Stimulated activated naive B cell treated with anti-CD40 and anti-IgM and Interleukin-4, amounts not matched to agents 10 μg/mL and 1 μg/mL and 100 μg/mL, for 72 hours (primary cell): ENCODE data around the gene RNF17.

Source experiments
- ATAC-seq, 2 donors: fragments of 150-1000 bp; cut with Tn5 transposase; replicated peaks; 2 replicates each; pipeline ENCODE4 v1.10.0; 2021; ENCODE audit warnings: moderate library complexity in 1 of 2
- DNase-seq: peaks from one replicate; pipeline ENCODE4 v3.0.0; 2021
- H3K27ac Mint-ChIP-seq: one replicate; pipeline ENCODE4 v1.8.0; 2022; ENCODE audit warnings: mild to moderate bottlenecking, mixed read lengths
- H3K27me3 Mint-ChIP-seq, 2 donors: one replicate each; pipeline ENCODE4 v1.8.0; 2022; ENCODE audit warnings: mixed read lengths in 2 of 2
- H3K36me3 Mint-ChIP-seq, 2 donors: one replicate each; pipeline ENCODE4 v1.8.0; 2022; ENCODE audit warnings: mixed read lengths in 2 of 2, mild to moderate bottlenecking in 1 of 2
- H3K4me1 Mint-ChIP-seq, 2 donors: one replicate each; pipeline ENCODE4 v1.8.0; 2022; ENCODE audit warnings: mixed read lengths in 2 of 2, mild to moderate bottlenecking in 1 of 2
- H3K4me3 Mint-ChIP-seq, 2 donors: one replicate each; pipeline ENCODE4 v1.8.0; 2022; ENCODE audit warnings: mild to moderate bottlenecking in 2 of 2, mixed read lengths in 2 of 2, moderate library complexity in 1 of 2
- H3K9me3 Mint-ChIP-seq, 2 donors: one replicate each; pipeline ENCODE4 v1.8.0; 2022; ENCODE audit warnings: mixed read lengths in 2 of 2, mild to moderate bottlenecking in 1 of 2

RNF17 gene

GRCh38 chr13:24861617-24862362 is 97.8 kb downstream of the RNF17 start:
- Mint-ChIP-seq H3K9me3 (no peaks in the 10 kb centered on the region), H3K27me3 (peaks cover 0 to 5% of the 10 kb centered on the region in 2 donors), H3K4me1 (no peaks in the 10 kb centered on the region), H3K4me3 (no peak overlapping the region), H3K27ac (no peak overlapping the region), H3K36me3 (no peaks in the 10 kb centered on the region)
- DNase-seq (no peak), ATAC-seq (no peak)

GRCh38 chr13:24863748-24864540 is 100.0 kb downstream of the RNF17 start:
- Mint-ChIP-seq H3K4me1 (no peaks in the 10 kb centered on the region), H3K4me3 (no peak overlapping the region), H3K27ac (no peak overlapping the region), H3K36me3 (no peaks in the 10 kb centered on the region), H3K27me3 (peaks cover 0 to 9% of the 10 kb centered on the region in 2 donors), H3K9me3 (no peaks in the 10 kb centered on the region)
- ATAC-seq (no peak), DNase-seq (no peak)

DNA sequence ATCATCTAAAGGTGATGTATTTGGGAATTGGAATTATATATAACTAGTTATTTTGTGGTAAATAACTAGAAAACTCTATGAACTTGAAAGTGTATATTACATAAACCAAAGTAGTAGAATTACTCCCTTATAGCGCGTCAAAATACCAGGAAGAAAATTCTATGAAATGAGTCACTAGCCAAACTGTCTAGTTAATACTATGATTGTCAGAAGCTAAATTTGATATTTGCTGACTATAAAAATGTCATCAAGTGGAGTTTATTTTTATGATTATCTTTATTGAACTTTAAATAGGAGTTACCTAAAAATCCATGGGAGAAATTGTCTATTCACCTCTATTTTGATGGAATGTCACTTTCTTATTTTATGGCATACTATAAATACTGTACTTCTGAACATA is 100.6 kb downstream of the RNF17 start:
- Mint-ChIP-seq H3K27ac (no peak overlapping the region), H3K36me3 (no peaks in the 10 kb centered on the region), H3K4me1 (no peaks in the 10 kb centered on the region), H3K4me3 (no peak overlapping the region), H3K27me3 (peaks cover 0 to 10% of the 10 kb centered on the region in 2 donors), H3K9me3 (no peaks in the 10 kb centered on the region)
- ATAC-seq (no peak), DNase-seq (no peak)

DNA sequence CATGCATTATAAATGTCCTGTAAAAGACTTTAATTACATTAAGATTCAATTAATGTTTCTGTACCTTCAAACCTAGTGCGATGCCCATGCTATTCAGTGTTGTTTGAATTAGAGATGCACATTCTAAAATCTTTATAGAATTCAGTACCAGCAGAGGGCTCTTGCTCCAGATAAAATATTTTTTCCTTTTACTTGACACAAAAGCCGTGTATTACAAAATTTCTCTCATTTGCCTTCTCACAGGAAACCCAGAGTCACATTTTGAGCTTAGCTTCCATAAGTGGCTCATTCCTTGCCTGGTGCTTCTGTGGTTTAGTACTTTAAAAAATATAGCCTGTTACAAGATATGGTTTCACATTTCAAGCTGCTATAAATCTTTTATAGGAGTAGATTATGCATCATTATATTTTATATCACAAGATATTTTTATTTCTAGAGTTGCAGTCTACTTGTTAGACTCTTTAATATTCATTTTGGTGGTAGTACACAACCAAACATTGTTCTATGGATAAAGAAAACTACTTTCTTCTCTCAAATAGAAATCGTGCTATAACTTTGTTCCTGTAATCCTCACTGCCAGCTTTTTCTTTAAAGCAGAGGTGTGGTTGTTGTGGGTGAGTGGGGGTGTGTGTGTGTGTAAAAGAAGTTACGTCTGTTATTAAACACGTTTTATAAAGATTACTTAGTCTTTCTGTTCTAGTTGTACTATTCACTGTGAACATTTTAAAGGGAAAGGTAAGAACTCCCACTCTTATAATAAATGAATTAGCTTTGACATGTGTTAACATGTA is 101.4 kb downstream of the RNF17 start:
- no peak overlapping the region for H3K27ac Mint-ChIP-seq
- ATAC-seq: no peak
- no peak for DNase-seq

DNA sequence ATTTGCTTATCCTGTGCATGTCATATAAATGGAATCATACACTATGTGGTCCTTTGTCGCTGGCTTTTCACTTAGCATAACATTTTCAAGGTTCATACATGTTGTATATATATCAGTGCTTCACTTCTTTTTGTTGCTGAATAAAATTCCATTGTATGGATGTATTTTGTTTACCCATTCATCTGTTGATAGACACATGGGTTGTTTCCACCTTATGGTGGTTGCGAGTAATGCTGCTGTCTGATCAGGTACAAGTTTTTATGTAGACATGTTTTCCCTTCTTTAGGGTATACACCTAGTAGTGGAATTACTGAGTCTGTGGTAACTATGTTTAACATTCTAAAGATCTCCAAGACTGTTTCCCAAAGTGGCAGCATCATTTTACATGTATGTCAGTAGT is 102.5 kb downstream of the RNF17 start:
- DNase-seq (no peak), ATAC-seq (no peak)
- Mint-ChIP-seq H3K4me1 (no peaks in the 10 kb centered on the region), H3K27me3 (peaks cover 6 to 10% of the 10 kb centered on the region in 2 donors), H3K9me3 (no peaks in the 10 kb centered on the region), H3K27ac (no peak overlapping the region), H3K4me3 (no peak overlapping the region), H3K36me3 (no peaks in the 10 kb centered on the region)

More for the DNA sequence above, 101.4 kb downstream of the RNF17 start:
- peaks cover 4 to 10% of the 10 kb centered on the region in 2 donors for H3K27me3 Mint-ChIP-seq
- H3K4me1 Mint-ChIP-seq: no peaks in the 10 kb centered on the region
- no peaks in the 10 kb centered on the region for H3K9me3 Mint-ChIP-seq
- H3K36me3 Mint-ChIP-seq: no peaks in the 10 kb centered on the region
- no peak overlapping the region for H3K4me3 Mint-ChIP-seq

GRCh38 chr13:24868874-24869273 is 104.9 kb downstream of the RNF17 start:
- ATAC-seq (no peak), DNase-seq (no peak)
- Mint-ChIP-seq H3K36me3 (no peaks in the 10 kb centered on the region), H3K4me1 (no peaks in the 10 kb centered on the region), H3K27me3 (peaks cover 11 to 19% of the 10 kb centered on the region in 2 donors), H3K27ac (no peak overlapping the region), H3K4me3 (no peak overlapping the region), H3K9me3 (no peaks in the 10 kb centered on the region)

DNA sequence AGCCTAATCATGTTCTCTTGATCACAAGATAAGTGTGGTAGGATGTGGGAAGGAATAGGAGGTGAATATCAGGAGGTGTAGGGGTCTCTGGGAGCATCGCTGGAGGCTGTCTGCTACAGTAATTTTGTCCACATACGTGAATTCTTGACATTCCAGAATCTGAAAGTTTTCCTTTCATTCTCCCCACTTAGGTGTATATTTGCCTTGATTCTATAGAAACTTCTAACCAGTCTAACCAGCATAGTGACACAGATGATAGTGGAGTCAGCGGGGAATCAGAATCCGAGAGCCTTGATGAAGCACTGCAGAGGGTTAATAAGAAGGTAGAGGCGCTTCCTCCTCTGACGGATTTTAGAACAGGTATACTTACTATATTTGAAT is 106.4 kb downstream of the RNF17 start:
- ATAC-seq (no peak), DNase-seq (no peak)
- H3K4me1 Mint-ChIP-seq: no peaks in the 10 kb centered on the region
- no peaks in the 10 kb centered on the region for H3K36me3 Mint-ChIP-seq
- H3K27me3 Mint-ChIP-seq: peaks cover 14 to 22% of the 10 kb centered on the region in 2 donors
- no peak overlapping the region for H3K4me3 Mint-ChIP-seq
- H3K27ac Mint-ChIP-seq: no peak overlapping the region
- H3K9me3 Mint-ChIP-seq: no peaks in the 10 kb centered on the region

DNA sequence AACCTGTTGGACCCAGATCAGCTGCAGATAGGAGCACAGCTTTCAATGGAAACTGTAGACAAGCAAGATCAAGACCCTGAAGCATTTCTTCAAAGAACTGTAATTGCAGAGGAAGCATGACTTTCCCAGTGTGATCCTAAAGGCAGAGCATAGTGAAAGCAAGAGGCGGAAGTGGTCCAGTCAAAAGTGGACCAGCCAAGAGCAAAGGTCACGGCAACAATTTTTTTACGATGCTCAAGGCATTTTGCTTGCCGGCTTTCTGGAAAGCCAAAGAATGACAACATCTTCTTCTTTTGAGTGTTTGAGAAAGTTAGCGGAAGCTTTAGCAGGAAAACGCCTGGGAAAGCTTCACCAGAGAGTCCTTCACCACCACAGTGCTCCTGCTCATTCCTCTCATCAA is 111.6 kb downstream of the RNF17 start:
- Mint-ChIP-seq H3K27me3 (peaks cover 8 to 19% of the 10 kb centered on the region in 2 donors), H3K9me3 (no peaks in the 10 kb centered on the region)
- ATAC-seq: no peak

DNA sequence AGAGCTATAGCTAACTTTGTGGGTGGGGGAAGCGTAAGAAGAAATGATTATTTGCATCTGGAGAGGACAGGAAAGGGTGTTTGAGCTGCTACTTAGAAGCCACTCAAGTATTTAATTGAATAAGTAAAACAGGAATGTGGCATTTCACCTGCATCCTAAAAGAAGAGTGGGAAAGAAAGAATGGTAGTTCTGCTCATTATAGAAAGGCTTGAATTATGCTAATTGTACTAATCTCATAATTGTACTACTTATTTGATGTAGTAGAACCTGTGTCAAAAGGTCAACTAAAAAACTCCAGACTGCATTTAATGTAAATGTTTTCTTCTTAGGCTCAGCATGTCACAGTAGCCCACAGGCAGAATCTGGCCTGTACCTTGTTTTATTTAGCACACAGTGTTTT is 113.6 kb downstream of the RNF17 start:
- peaks cover 8 to 15% of the 10 kb centered on the region in 2 donors for H3K27me3 Mint-ChIP-seq
- DNase-seq (no peak), ATAC-seq (no peak)
- H3K9me3 Mint-ChIP-seq: no peaks in the 10 kb centered on the region
- no peak overlapping the region for H3K4me3 Mint-ChIP-seq
- no peaks in the 10 kb centered on the region for H3K4me1 Mint-ChIP-seq
- no peak overlapping the region for H3K27ac Mint-ChIP-seq
- peaks cover 0 to 3% of the 10 kb centered on the region in 2 donors for H3K36me3 Mint-ChIP-seq

More for the DNA sequence above, 111.6 kb downstream of the RNF17 start:
- Mint-ChIP-seq H3K27ac (no peak overlapping the region), H3K4me3 (no peak overlapping the region), H3K4me1 (no peaks in the 10 kb centered on the region), H3K36me3 (no peaks in the 10 kb centered on the region)
- no peak for DNase-seq

DNA sequence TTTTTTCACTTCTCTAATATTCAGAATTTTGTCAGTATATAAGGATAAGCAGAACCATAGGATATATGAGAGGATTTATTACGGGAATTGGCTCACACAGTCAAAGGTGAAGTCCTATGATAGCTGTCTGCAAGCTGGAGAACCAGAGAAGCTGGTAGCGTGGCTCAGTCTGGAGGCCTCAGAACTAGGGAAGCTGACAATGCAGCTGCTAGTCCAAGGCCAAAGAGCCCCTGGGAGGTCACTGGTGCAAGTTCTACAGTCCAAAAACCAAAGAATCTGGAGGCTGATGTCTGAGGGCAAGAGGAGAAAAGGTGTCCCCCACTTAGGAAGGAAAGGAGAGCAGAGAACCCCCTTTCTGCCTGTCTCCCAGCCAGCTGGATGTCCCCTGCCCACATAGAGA is 114.4 kb downstream of the RNF17 start:
- ATAC-seq (no peak), DNase-seq (no peak)
- H3K27ac Mint-ChIP-seq: no peak overlapping the region
- peaks cover 8 to 11% of the 10 kb centered on the region in 2 donors for H3K27me3 Mint-ChIP-seq
- H3K9me3 Mint-ChIP-seq: no peaks in the 10 kb centered on the region
- peaks cover 2 to 10% of the 10 kb centered on the region in 2 donors for H3K36me3 Mint-ChIP-seq
- H3K4me1 Mint-ChIP-seq: no peaks in the 10 kb centered on the region
- no peak overlapping the region for H3K4me3 Mint-ChIP-seq

- Mint-ChIP-seq H3K27me3 (no peaks in the 10 kb centered on the region), H3K4me3 (no peak overlapping the region), H3K9me3 (no peaks in the 10 kb centered on the region), H3K4me1 (no peaks in the 10 kb centered on the region), H3K27ac (no peak overlapping the region), H3K36me3 (peaks cover 17 to 31% of the 10 kb centered on the region in 2 donors)
- ATAC-seq (no peak), DNase-seq (no peak)
These were observed 118.7 kb downstream of the RNF17 start for GRCh38 chr13:24882665-24883064.

DNA sequence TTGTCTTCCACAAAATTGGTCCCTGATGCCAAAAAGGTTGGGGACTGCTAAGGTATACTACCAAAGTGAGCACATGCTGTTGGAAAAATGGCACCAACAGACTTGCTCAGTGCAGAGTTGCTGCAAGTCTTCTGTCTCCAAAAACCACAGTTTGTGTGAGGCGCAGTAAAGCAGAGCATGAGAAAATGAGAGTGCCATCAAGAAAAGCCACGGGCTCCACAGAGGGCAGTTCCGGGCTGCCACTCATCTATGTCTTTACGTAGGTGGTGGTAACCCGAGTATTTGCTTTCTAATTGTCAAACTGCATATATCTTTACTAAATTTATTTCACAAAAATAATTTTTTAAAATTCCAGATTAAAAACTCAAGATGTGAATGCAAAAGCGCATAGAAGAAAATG is 123.8 kb downstream of the RNF17 start:
- Mint-ChIP-seq H3K9me3 (no peaks in the 10 kb centered on the region), H3K27me3 (no peaks in the 10 kb centered on the region), H3K27ac (no peak overlapping the region), H3K36me3 (peaks cover 53 to 63% of the 10 kb centered on the region in 2 donors), H3K4me1 (peaks cover 0 to 21% of the 10 kb centered on the region in 2 donors), H3K4me3 (no peak overlapping the region)
- DNase-seq (peak; percentile 9), ATAC-seq (peak; percentile 50 to 89)

GRCh38 chr13:24888291-24888931 is 124.4 kb downstream of the RNF17 start:
- Mint-ChIP-seq H3K27me3 (no peaks in the 10 kb centered on the region), H3K27ac (peak overlapping the region; percentile 31), H3K36me3 (peaks cover 55 to 64% of the 10 kb centered on the region in 2 donors), H3K4me1 (peaks cover 0 to 21% of the 10 kb centered on the region in 2 donors), H3K4me3 (no peak overlapping the region), H3K9me3 (no peaks in the 10 kb centered on the region)
- DNase-seq: no peak
- peak; percentile 41 to 76 for ATAC-seq

GRCh38 chr13:24890256-24890655 is 126.3 kb downstream of the RNF17 start:
- H3K27ac Mint-ChIP-seq: no peak overlapping the region

More at GRCh38 chr13:24890256-24890655, 126.3 kb downstream of the RNF17 start:
- H3K27me3 Mint-ChIP-seq: no peaks in the 10 kb centered on the region
- H3K36me3 Mint-ChIP-seq: peaks cover 55 to 63% of the 10 kb centered on the region in 2 donors
- H3K4me1 Mint-ChIP-seq: peaks cover 3 to 21% of the 10 kb centered on the region in 2 donors
- DNase-seq (no peak), ATAC-seq (no peak)
- no peaks in the 10 kb centered on the region for H3K9me3 Mint-ChIP-seq
- no peak overlapping the region for H3K4me3 Mint-ChIP-seq
